ENCODE results near the gene MYL4. TPM values are rescaled to one million over a fixed set of nuclear protein-coding genes. Genes with fewer than 3 reads are reported as not detected.

The MYL4 gene
- total RNA-seq (2021) (not detected in 2 replicates), Bru-seq, nascent RNA (not detected), BruChase-seq, experiment 1, labeled RNA remaining after a 2-hour chase (percentile 10 among the genes with signal in this experiment), BruChase-seq, experiment 2, labeled RNA remaining after a 6-hour chase (not detected)
- long read RNA-seq, result 0 reads

- Histone ChIP-seq H3K9me3 (ENCODE audit: low read depth, low read length, poor library complexity, severe bottlenecking) (no peaks in the 10 kb centered on the region), H3K36me3 (ENCODE audit: insufficient read depth, low read length, poor library complexity, severe bottlenecking) (no peaks in the 10 kb centered on the region), H3K4me3 (ENCODE audit: low read depth, low read length, poor library complexity, severe bottlenecking) (no peak within 1 kb of the TSS), H3K4me1 (ENCODE audit: insufficient read depth, low read length, poor library complexity, severe bottlenecking) (no peaks in the 10 kb centered on the region), H3K27ac (ENCODE audit: low read depth, low read length, poor library complexity, severe bottlenecking) (no peak within 1 kb of the TSS), H3K27me3 (replicated peaks; ENCODE audit: insufficient read depth, low read depth, low read length, poor library complexity) (no peaks in the 10 kb centered on the region)
- CTCF ChIA-PET, result no interaction called here
- intact Hi-C loops (cut with micrococcal nuclease; ENCODE audit: unreplicated experiment), result no loop called here
- DNase-seq (ENCODE audit: low spot score), result no peak
- TF ChIP-seq CTCF (conservative IDR thresholded peaks at IDR 0.05; ENCODE audit: low read depth, low read length) (no peak), EZH2 (IDR thresholded peaks at IDR 0.05; ENCODE audit: borderline replicate concordance, low read depth, low read length, poor library complexity, severe bottlenecking) (no peak)
- BruUV-seq (replicated peaks), result no TSS peak
- POLR2A ChIA-PET (ENCODE audit: low non-redundant PET), result no interaction called here
These were observed at the start of gene MYL4 for GRCh38 chr17:47208744-47209488. TSS of gene MYL4 (plus strand) at chr17:47209348. CDS start at chr17:47209423, 75 bp downstream.

GRCh38 chr17:47162013-47162622, 47.0 kb upstream of the MYL4 start:
- H3K4me1 ChIP-seq (ENCODE audit: insufficient read depth, low read length, poor library complexity, severe bottlenecking), result no peaks in the 10 kb centered on the region
- no peaks in the 10 kb centered on the region for H3K9me3 ChIP-seq (ENCODE audit: low read depth, low read length, poor library complexity, severe bottlenecking)
- H3K36me3 ChIP-seq (ENCODE audit: insufficient read depth, low read length, poor library complexity, severe bottlenecking), result peaks cover 24% of the 10 kb centered on the region
- no peak for DNase-seq (ENCODE audit: low spot score)
- H3K27ac ChIP-seq (ENCODE audit: low read depth, low read length, poor library complexity, severe bottlenecking), result no peak overlapping the region
- intact Hi-C loops (cut with micrococcal nuclease; ENCODE audit: unreplicated experiment), result no loop called here
- CTCF ChIA-PET, result no interaction called here
- H3K4me3 ChIP-seq (ENCODE audit: low read depth, low read length, poor library complexity, severe bottlenecking), result no peak overlapping the region
- no TSS peak for BruUV-seq (replicated peaks)
- POLR2A ChIA-PET (ENCODE audit: low non-redundant PET), result no interaction called here
- TF ChIP-seq CTCF (conservative IDR thresholded peaks at IDR 0.05; ENCODE audit: low read depth, low read length) (no peak), EZH2 (IDR thresholded peaks at IDR 0.05; ENCODE audit: borderline replicate concordance, low read depth, low read length, poor library complexity, severe bottlenecking) (no peak)
- H3K27me3 ChIP-seq (replicated peaks; ENCODE audit: insufficient read depth, low read depth, low read length, poor library complexity), result no peaks in the 10 kb centered on the region

- no peaks in the 10 kb centered on the region for H3K27me3 ChIP-seq (replicated peaks; ENCODE audit: insufficient read depth, low read depth, low read length, poor library complexity)
- H3K36me3 ChIP-seq (ENCODE audit: insufficient read depth, low read length, poor library complexity, severe bottlenecking), result peaks cover 17% of the 10 kb centered on the region
- BruUV-seq (replicated peaks), result no TSS peak
- no peaks in the 10 kb centered on the region for H3K9me3 ChIP-seq (ENCODE audit: low read depth, low read length, poor library complexity, severe bottlenecking)
- H3K4me1 ChIP-seq (ENCODE audit: insufficient read depth, low read length, poor library complexity, severe bottlenecking), result no peaks in the 10 kb centered on the region
- ChIA-PET POLR2A (ENCODE audit: low non-redundant PET) (no interaction called here), CTCF (no interaction called here)
- H3K4me3 ChIP-seq (ENCODE audit: low read depth, low read length, poor library complexity, severe bottlenecking), result no peak overlapping the region
- intact Hi-C loops (cut with micrococcal nuclease; ENCODE audit: unreplicated experiment), result no loop called here
- no peak for DNase-seq (ENCODE audit: low spot score)
- TF ChIP-seq EZH2 (IDR thresholded peaks at IDR 0.05; ENCODE audit: borderline replicate concordance, low read depth, low read length, poor library complexity, severe bottlenecking), result no peak
- no peak for TF ChIP-seq CTCF (conservative IDR thresholded peaks at IDR 0.05; ENCODE audit: low read depth, low read length)
- H3K27ac ChIP-seq (ENCODE audit: low read depth, low read length, poor library complexity, severe bottlenecking), result no peak overlapping the region
These were observed 44.9 kb upstream of the MYL4 start for GRCh38 chr17:47164263-47164662.

Data from A673 (cell line).